Ovary (tissue), 9 donors: ENCODE data around the gene SS18L1. TPM values are rescaled to one million over a fixed set of nuclear protein-coding genes. Genes with fewer than 3 reads are reported as not detected.

Experiments
- DNase-seq, 5 donors: peaks; one replicate each; pipeline ENCODE4 v3.0.0-alpha.2; 2019 to 2020
- H3K27ac ChIP-seq, 2 donors: fragments of 200-600 bp; one replicate each; pipeline versions ENCODE4 v1.5.1 to v1.8.0; 2019 to 2022
- H3K27me3 ChIP-seq: fragments of 200-600 bp; one replicate; pipeline ENCODE4 v1.8.0; 2022
- H3K36me3 ChIP-seq: fragments of 200-600 bp; sonication (generic); one replicate; pipeline ENCODE4 v1.5.1; 2019
- H3K4me1 ChIP-seq: one replicate; pipeline ENCODE4 v1.8.1; 2013; ENCODE audit warnings: mild to moderate bottlenecking, moderate library complexity; ENCODE audit not compliant: insufficient read depth
- H3K4me3 ChIP-seq: fragments of 200-600 bp; sonication (generic); one replicate; pipeline ENCODE4 v1.5.1; 2017
- H3K9me3 ChIP-seq, 2 donors: fragments of 200-600 bp in 1 of 2; sonication (generic) in 1 of 2; one replicate each; pipeline versions ENCODE4 v1.5.1 to v1.8.1; 2013 to 2019; ENCODE audit warnings: mild to moderate bottlenecking in 1 of 2, moderate library complexity in 1 of 2
- EP300 ChIP-seq: sonication (generic); formaldehyde crosslinking; IDR thresholded peaks from one replicate; pipeline ENCODE4 v1.6.1; 2017; ENCODE audit warnings: antibody characterized with exemption
- POLR2A ChIP-seq: fragments of 450-650 bp; IDR thresholded peaks from one replicate; pipeline ENCODE4 v1.6.1; 2017; ENCODE audit warnings: antibody characterized with exemption, mild to moderate bottlenecking, moderate library complexity
- WGBS, 3 donors: extraction: QIAGEN DNeasy Blood & Tissue Kit in 1 of 3; methylation state at CpG; one replicate each; pipeline versions ENCODE4 v1.1.5 to v1.1.7; 2013 to 2017; 5-methylcytosine and 5-hydroxymethylcytosine counted together
- intact Hi-C, 4 donors: fragments of 100-400 bp; cut with DNase I; formaldehyde crosslinking; loops; one replicate each; pipeline versions ENCODE4 v1.11.0 to v1.15.1; 2022 to 2023
- polyA plus RNA-seq, 2 donors: library from polyadenylated mRNA; stranded (reverse); fragments of 200-250 nt in 1 of 2; fragments of 350-450 nt in 1 of 2; fragmentation: Illumina TruSeq in 1 of 2; extraction: RNeasy Lipid Tissue Mini Kit (QIAGEN cat#74804) in 1 of 2; gene quantifications; one replicate each; pipeline ENCODE4 v1.2.3, GENCODE V29; 2013 to 2014
- total RNA-seq, 7 donors: library from RNA; depleted of rRNA in 2 of 7; stranded (reverse); fragments of >200 nt in 2 of 7; fragmentation: NEBNext Ultra II Directional in 3 of 7; extraction: Animal tissue kit (Norgen Biotek cat#: 25700) in 3 of 7; gene quantifications; one replicate each; pipeline versions ENCODE4 v1.1.0 to v1.2.4, GENCODE V29; 2016 to 2023
- TF ChIP-seq, protein P1 (sequence below), 3 donors: fragments of 450-650 bp in 2 of 3; fragments of 200-600 bp in 1 of 3; IDR thresholded peaks; one replicate each; pipeline versions ENCODE4 v1.5.1 to v1.8.0; 2016 to 2022; ENCODE audit warnings: antibody characterized with exemption in 3 of 3, mild to moderate bottlenecking in 1 of 3
- donor health status: DM: no; HTN: no; CAD: no; lungs with moderate emphysema.
- donor health status: DM: no; HTN: no; CAD: no.
- donor health status: Bipolar disorder and iron deficiency.
- donor health status: DM: yes; HTN: yes; CAD: no.
- donor health status: DM: no; HTN: no; CAD: no.
- donor health status: DM: yes; HTN: yes; CAD: no.

Gene SS18L1
- total and polyA plus RNA-seq, 9 donors: 7.7 to 14.3 (median 12.4) TPM

DNA sequence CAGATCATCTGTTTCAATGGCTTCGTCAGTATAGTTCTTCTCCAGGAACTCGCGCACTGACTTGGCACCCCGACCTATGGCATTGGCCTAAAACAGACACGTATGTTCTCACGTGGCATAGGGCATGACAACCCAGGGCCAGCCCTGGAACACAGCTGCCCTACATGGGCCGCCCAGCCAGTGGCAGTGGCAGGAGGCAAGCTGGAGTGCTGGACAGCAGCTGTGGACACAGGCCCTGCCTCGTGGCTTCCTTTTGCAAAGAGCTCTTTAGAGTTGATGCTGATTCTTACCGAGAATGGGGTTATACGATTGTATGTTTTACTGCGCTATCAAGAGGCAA, 5.4 kb upstream of the SS18L1 start:
- H3K36me3 ChIP-seq: no peaks in the 10 kb centered on the region
- H3K4me3 ChIP-seq: no peak overlapping the region
- DNase-seq: no peak
- no peaks in the 10 kb centered on the region for H3K27me3 ChIP-seq
- TF ChIP-seq EP300: no peak
- TF ChIP-seq, protein P1, sequence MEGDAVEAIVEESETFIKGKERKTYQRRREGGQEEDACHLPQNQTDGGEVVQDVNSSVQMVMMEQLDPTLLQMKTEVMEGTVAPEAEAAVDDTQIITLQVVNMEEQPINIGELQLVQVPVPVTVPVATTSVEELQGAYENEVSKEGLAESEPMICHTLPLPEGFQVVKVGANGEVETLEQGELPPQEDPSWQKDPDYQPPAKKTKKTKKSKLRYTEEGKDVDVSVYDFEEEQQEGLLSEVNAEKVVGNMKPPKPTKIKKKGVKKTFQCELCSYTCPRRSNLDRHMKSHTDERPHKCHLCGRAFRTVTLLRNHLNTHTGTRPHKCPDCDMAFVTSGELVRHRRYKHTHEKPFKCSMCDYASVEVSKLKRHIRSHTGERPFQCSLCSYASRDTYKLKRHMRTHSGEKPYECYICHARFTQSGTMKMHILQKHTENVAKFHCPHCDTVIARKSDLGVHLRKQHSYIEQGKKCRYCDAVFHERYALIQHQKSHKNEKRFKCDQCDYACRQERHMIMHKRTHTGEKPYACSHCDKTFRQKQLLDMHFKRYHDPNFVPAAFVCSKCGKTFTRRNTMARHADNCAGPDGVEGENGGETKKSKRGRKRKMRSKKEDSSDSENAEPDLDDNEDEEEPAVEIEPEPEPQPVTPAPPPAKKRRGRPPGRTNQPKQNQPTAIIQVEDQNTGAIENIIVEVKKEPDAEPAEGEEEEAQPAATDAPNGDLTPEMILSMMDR (IDR thresholded peaks at IDR 0.05): no peak
- TF ChIP-seq POLR2A: no peak
- WGBS, 3 donors: 74 to 79% (median 76%) methylated on average over 11 of the region's 11 CpGs
- H3K4me1 ChIP-seq: peaks cover 10% of the 10 kb centered on the region
- intact Hi-C loops: loop anchor here in 3 of 4 donors (5.0 kb wide), 2 partner anchors 111 to 116 kb away; no protein-coding TSS in a partner anchor
- H3K9me3 ChIP-seq: no peaks in the 10 kb centered on the region
- H3K27ac ChIP-seq: no peak overlapping the region

DNA sequence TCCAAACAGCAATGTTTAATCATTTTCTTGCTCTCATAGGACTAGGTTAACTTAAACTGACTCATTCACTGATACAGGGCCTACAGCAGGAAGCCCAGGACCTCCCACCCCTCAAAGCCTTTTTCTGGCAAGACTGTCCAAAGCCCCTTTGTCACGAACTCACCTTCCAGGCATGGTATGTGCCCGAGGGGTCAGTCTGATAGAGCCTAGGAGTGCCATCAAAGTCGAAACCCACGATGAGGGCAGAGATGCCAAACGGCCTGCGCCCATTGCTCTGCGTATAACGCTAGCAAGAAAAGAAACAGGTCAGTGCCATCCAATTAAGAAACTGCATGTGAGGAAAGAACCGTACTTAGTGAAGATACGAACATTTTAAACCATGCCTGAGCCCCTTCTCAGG, 4.7 kb upstream of the SS18L1 start:
- WGBS, 3 donors: 86 to 89% (median 89%) methylated on average over 10 of the region's 10 CpGs
- TF ChIP-seq EP300 (no peak), POLR2A (no peak)
- no peak for DNase-seq
- H3K27me3 ChIP-seq: no peaks in the 10 kb centered on the region
- intact Hi-C loops: loop anchor here in 3 of 4 donors (5.0 kb wide), 2 partner anchors 112 to 117 kb away; no protein-coding TSS in a partner anchor
- peaks cover 10% of the 10 kb centered on the region for H3K4me1 ChIP-seq
- H3K27ac ChIP-seq: no peak overlapping the region
- no peaks in the 10 kb centered on the region for H3K36me3 ChIP-seq
- H3K9me3 ChIP-seq: no peaks in the 10 kb centered on the region
- H3K4me3 ChIP-seq: no peak overlapping the region

DNA sequence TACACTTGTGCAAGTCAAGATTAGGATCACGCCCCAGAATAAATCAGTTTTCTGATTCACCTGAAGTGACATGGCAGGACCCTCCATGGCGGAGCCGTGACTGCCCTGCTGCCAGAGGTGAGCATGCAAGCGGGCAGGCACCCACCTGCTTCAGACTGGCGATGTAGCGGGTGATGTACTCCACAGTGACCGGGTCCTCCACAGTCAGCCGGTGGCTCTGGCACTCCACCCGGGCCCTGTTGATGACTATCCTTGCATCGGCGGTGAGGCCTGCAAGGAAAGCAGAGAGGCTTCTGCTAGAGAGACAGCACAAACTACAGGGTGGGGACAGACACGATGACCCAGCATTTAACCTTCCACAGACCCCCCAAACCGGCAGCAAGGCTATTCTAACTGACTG, 3.9 kb upstream of the SS18L1 start:
- TF ChIP-seq POLR2A (no peak), EP300 (no peak)
- TF ChIP-seq, protein P1 (IDR thresholded peaks at IDR 0.05): no peak
- peaks cover 9% of the 10 kb centered on the region for H3K4me1 ChIP-seq
- 83 to 89% (median 86%) methylated on average over 13 of the region's 13 CpGs for WGBS, 3 donors
- no peaks in the 10 kb centered on the region for H3K27me3 ChIP-seq
- H3K36me3 ChIP-seq: no peaks in the 10 kb centered on the region
- intact Hi-C loops: loop anchor here (5.0 kb wide), 6 partner anchors 72 to 243 kb away; partner anchors contain the start of gene TAF4 (in 1 of the 4)
- no peaks in the 10 kb centered on the region for H3K9me3 ChIP-seq
- H3K4me3 ChIP-seq: no peak overlapping the region
- H3K27ac ChIP-seq: no peak overlapping the region
- DNase-seq: no peak

DNA sequence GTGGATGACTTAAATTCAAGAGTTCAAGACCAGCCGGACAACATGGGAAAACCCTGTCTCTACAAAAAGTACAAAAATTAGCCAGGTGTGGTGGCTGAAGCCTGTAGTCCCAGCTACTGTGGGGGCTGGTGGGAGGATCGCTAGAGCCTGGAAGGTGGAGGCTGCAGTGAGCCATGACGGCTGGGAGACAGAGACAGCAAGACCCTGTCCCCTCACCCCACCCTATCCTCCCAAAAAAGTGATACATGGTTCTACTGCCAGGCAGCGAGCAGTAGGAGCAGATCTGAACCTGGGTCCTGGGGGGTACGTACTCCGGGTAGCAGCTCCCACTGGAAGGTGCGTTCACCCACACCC, 2.5 kb upstream of the SS18L1 start:
- H3K4me3 ChIP-seq: no peak overlapping the region
- intact Hi-C loops: loop anchor here in 3 of 4 donors (5.0 kb wide), 4 partner anchors 74 to 241 kb away; partner anchors contain the start of gene TAF4 (in 1 of the 3)
- no peaks in the 10 kb centered on the region for H3K9me3 ChIP-seq
- no peaks in the 10 kb centered on the region for H3K36me3 ChIP-seq
- peaks cover 12% of the 10 kb centered on the region for H3K4me1 ChIP-seq
- DNase-seq: no peak
- no peak for TF ChIP-seq EP300
- no peak for TF ChIP-seq POLR2A
- TF ChIP-seq, protein P1 (IDR thresholded peaks at IDR 0.05): no peak
- H3K27ac ChIP-seq: no peak overlapping the region
- 75 to 78% (median 76%) methylated on average over 7 of the region's 7 CpGs for WGBS, 3 donors
- H3K27me3 ChIP-seq: no peaks in the 10 kb centered on the region

DNA sequence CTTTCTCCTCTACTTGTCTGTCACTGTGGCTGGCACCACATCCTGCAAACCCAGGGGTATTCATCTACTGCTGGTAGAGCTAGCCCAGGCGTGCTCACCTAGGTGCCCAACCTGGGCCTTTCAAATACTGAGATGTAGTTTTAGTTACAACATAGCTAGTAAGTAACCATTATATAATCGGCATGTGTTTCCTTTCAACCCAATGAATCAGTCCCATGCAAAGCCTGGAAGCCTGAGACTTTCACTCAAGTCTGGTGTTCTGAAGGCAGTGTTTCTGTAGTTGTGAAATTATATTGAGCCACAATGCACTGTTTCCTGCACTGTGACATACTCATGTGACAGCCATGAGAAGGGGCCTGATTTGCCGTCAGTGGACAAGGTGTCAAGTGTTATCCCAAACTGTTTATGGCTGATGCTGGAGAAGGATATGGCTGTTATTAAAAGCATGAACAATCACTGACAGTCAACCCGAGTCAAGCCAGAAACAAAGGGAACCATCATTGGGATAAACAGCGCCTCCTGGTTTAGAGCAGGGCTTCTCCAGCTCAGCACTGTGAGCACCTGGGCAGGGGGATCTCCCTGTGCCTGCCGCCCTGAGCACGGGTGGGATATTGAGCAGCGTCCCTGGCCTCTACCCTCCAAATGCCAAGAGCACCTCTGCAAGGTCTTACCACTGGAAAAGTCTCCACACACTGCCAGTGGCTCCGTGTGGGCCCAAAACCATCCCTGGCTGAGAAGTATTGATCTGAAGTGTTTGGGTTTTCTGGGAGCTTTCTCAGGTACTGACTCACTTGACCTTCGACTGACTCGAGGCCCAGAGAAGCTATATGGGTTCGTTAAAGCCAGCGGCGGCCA, 1.9 kb upstream of the SS18L1 start:
- no peak for TF ChIP-seq POLR2A
- TF ChIP-seq, protein P1 (IDR thresholded peaks at IDR 0.05): no peak
- no peak for TF ChIP-seq EP300
- Histone ChIP-seq H3K4me1 (peaks cover 14% of the 10 kb centered on the region), H3K36me3 (no peaks in the 10 kb centered on the region), H3K4me3 (peak overlapping the region; percentile 68), H3K27me3 (no peaks in the 10 kb centered on the region), H3K27ac (peak overlapping the region; percentile 98 to 100), H3K9me3 (no peaks in the 10 kb centered on the region)
- intact Hi-C loops: loop anchor here in 3 of 4 donors (2.0 to 5.0 kb wide), 5 partner anchors 19 to 241 kb away; partner anchors contain the start of genes LSM14B (in 1 of the 3) and TAF4 (in 1 of the 3)
- DNase-seq: no peak
- WGBS, 3 donors: 19 to 26% (median 23%) methylated on average over 14 of the region's 14 CpGs
